ENCODE results near the gene ZNF692. TPM values are rescaled to one million over a fixed set of nuclear protein-coding genes. Genes with fewer than 3 reads are reported as not detected.

Gene ZNF692
- total and polyA plus RNA-seq, 2 of the 13 experiments (the other 11 are each of a cell fraction or from before 2014, with no cell fraction given): 27.3 to 45.8 TPM

- TF ChIP-seq, protein P1, sequence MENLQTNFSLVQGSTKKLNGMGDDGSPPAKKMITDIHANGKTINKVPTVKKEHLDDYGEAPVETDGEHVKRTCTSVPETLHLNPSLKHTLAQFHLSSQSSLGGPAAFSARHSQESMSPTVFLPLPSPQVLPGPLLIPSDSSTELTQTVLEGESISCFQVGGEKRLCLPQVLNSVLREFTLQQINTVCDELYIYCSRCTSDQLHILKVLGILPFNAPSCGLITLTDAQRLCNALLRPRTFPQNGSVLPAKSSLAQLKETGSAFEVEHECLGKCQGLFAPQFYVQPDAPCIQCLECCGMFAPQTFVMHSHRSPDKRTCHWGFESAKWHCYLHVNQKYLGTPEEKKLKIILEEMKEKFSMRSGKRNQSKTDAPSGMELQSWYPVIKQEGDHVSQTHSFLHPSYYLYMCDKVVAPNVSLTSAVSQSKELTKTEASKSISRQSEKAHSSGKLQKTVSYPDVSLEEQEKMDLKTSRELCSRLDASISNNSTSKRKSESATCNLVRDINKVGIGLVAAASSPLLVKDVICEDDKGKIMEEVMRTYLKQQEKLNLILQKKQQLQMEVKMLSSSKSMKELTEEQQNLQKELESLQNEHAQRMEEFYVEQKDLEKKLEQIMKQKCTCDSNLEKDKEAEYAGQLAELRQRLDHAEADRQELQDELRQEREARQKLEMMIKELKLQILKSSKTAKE (CRISPR knock-in tag; IDR thresholded peaks at IDR 0.05; ENCODE audit: borderline replicate concordance): no peak
- TF ChIP-seq ZNF773 (CRISPR knock-in tag; IDR thresholded peaks at IDR 0.05; ENCODE audit: borderline replicate concordance): no peak
- TF ChIP-seq SNAPC4 (CRISPR knock-in tag; IDR thresholded peaks at IDR 0.05): no peak
- TF ChIP-seq FUBP1 (CRISPR knock-in tag; IDR thresholded peaks at IDR 0.05; ENCODE audit: borderline replicate concordance): no peak
- TF ChIP-seq FOXO4 (CRISPR knock-in tag; conservative IDR thresholded peaks at IDR 0.05): no peak
- TF ChIP-seq ZNF737 (CRISPR knock-in tag; IDR thresholded peaks at IDR 0.05; ENCODE audit: borderline replicate concordance): no peak
- TF ChIP-seq, protein P2, sequence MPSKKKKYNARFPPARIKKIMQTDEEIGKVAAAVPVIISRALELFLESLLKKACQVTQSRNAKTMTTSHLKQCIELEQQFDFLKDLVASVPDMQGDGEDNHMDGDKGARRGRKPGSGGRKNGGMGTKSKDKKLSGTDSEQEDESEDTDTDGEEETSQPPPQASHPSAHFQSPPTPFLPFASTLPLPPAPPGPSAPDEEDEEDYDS (CRISPR knock-in tag; IDR thresholded peaks at IDR 0.05): peak; percentile 77
- TF ChIP-seq SP1 (IDR thresholded peaks at IDR 0.05): no peak
- TF ChIP-seq SP1 (CRISPR knock-in tag; IDR thresholded peaks at IDR 0.05): peak; percentile 77
- no peak for TF ChIP-seq ZNF496 (CRISPR knock-in tag; IDR thresholded peaks at IDR 0.05; ENCODE audit: insufficient replicate concordance)
- TF ChIP-seq NFIB (CRISPR knock-in tag; IDR thresholded peaks at IDR 0.05; ENCODE audit: borderline replicate concordance): no peak
- no peak for TF ChIP-seq ARID3A (IDR thresholded peaks at IDR 0.05; ENCODE audit: low read depth, low read length)
- TF ChIP-seq ZNF776 (CRISPR knock-in tag; IDR thresholded peaks at IDR 0.05): no peak
- TF ChIP-seq SMAD1 (CRISPR knock-in tag; IDR thresholded peaks at IDR 0.05; ENCODE audit: borderline replicate concordance, low read depth): no peak
- no peak; the same call in 1 of the 2 replicates for TF ChIP-seq ZNF792 (CRISPR knock-in tag; IDR thresholded peaks at IDR 0.05)
- TF ChIP-seq ZBTB1 (CRISPR knock-in tag; IDR thresholded peaks at IDR 0.05; ENCODE audit: borderline replicate concordance): no peak
These were observed 21.0 kb downstream of the ZNF692 start, which contains the start of gene ZNF672 (continued) for GRCh38 chr1:248837781-248838356.

All from HepG2 (cell line).